H9 (cell line): ENCODE data around the gene MPL. TPM values are rescaled to one million over a fixed set of nuclear protein-coding genes. Genes with fewer than 3 reads are reported as not detected.

Source experiments
- DNase-seq: peaks from one replicate; pipeline ENCODE4 v3.0.0-alpha.2; 2017
- H2AFZ ChIP-seq: one replicate; pipeline ENCODE4 v1.6.1; 2013; ENCODE audit warnings: mild to moderate bottlenecking, low read length, control low read depth, moderate library complexity
- H2AK5ac ChIP-seq: 2 replicates; pipeline ENCODE4 v1.6.1; 2013; ENCODE audit warnings: low read length, control low read depth, mixed read lengths; ENCODE audit not compliant: insufficient read length
- H2BK120ac ChIP-seq: one replicate; pipeline ENCODE4 v1.6.1; 2013; ENCODE audit warnings: low read depth, mild to moderate bottlenecking, low read length, control low read depth, inconsistent platforms; ENCODE audit not compliant: poor library complexity, severe bottlenecking
- H2BK12ac ChIP-seq: 2 replicates; pipeline ENCODE4 v1.6.1; 2013; ENCODE audit warnings: low read length, control low read depth, mixed read lengths, low read depth; ENCODE audit not compliant: insufficient read length
- H2BK15ac ChIP-seq: 2 replicates; pipeline ENCODE4 v1.6.1; 2013; ENCODE audit warnings: low read depth, low read length, control low read depth
- H2BK20ac ChIP-seq: one replicate; pipeline ENCODE4 v1.6.1; 2013; ENCODE audit warnings: low read depth, mild to moderate bottlenecking, low read length, control low read depth, inconsistent platforms; ENCODE audit not compliant: poor library complexity, severe bottlenecking
- H2BK5ac ChIP-seq: 2 replicates; pipeline ENCODE4 v1.6.1; 2013; ENCODE audit warnings: low read length, control low read depth, mixed read lengths; ENCODE audit not compliant: insufficient read length
- H3K14ac ChIP-seq: 2 replicates; pipeline ENCODE4 v1.6.1; 2013; ENCODE audit warnings: low read length, control low read depth; ENCODE audit not compliant: insufficient read depth
- H3K18ac ChIP-seq: 2 replicates; pipeline ENCODE4 v1.6.1; 2013; ENCODE audit warnings: low read depth, mild to moderate bottlenecking, mixed read lengths, low read length, control low read depth; ENCODE audit not compliant: insufficient read length
- H3K23ac ChIP-seq: 2 replicates; pipeline ENCODE4 v1.6.1; 2013; ENCODE audit warnings: low read length, control low read depth, mixed read lengths, low read depth; ENCODE audit not compliant: insufficient read length
- H3K23me2 ChIP-seq: 2 replicates; pipeline ENCODE4 v1.6.1; 2013; ENCODE audit warnings: low read depth, mild to moderate bottlenecking, mixed read lengths, low read length, control low read depth; ENCODE audit not compliant: insufficient read length, poor library complexity, severe bottlenecking
- H3K27ac ChIP-seq: 2 replicates; pipeline ENCODE4 v1.5.1; 2013; ENCODE audit warnings: low read length, control low read depth, mixed read lengths, low read depth; ENCODE audit not compliant: insufficient read length
- H3K27me3 ChIP-seq: 2 replicates; pipeline ENCODE4 v1.6.1; 2013; ENCODE audit warnings: low read length, control low read depth, inconsistent platforms; ENCODE audit not compliant: insufficient read depth
- H3K4ac ChIP-seq: 2 replicates; pipeline ENCODE4 v1.6.1; 2013; ENCODE audit warnings: low read depth, mild to moderate bottlenecking, control low read depth, inconsistent platforms, low read length, moderate library complexity
- H3K4me1 ChIP-seq: 2 replicates; pipeline ENCODE4 v1.6.1; 2013; ENCODE audit warnings: low read length, control low read depth, inconsistent platforms; ENCODE audit not compliant: insufficient read depth
- H3K4me2 ChIP-seq: 2 replicates; pipeline ENCODE4 v1.6.1; 2013; ENCODE audit warnings: low read length, control low read depth, mixed read lengths; ENCODE audit not compliant: insufficient read length, insufficient read depth
- H3K56ac ChIP-seq: 2 replicates; pipeline ENCODE4 v1.6.1; 2013; ENCODE audit warnings: low read depth, mild to moderate bottlenecking, mixed read lengths, low read length, control low read depth; ENCODE audit not compliant: insufficient read length
- H3K79me1 ChIP-seq: 2 replicates; pipeline ENCODE4 v1.6.1; 2013; ENCODE audit warnings: low read depth, mild to moderate bottlenecking, moderate library complexity, low read length, control low read depth, inconsistent platforms; ENCODE audit not compliant: insufficient read depth, poor library complexity, severe bottlenecking
- H3K79me2 ChIP-seq: 2 replicates; pipeline ENCODE4 v1.6.1; 2013; ENCODE audit warnings: low read length, control low read depth, inconsistent platforms; ENCODE audit not compliant: insufficient read depth
- H3K9ac ChIP-seq: 2 replicates; pipeline ENCODE4 v1.6.1; 2013; ENCODE audit warnings: low read length, control low read depth, mixed read lengths; ENCODE audit not compliant: insufficient read length; ENCODE audit errors: extremely low read depth
- H3K9me3 ChIP-seq: one replicate; pipeline ENCODE4 v1.6.1; 2013; ENCODE audit warnings: low read depth, low read length, inconsistent platforms; ENCODE audit not compliant: control insufficient read depth
- H3T11ph ChIP-seq: one replicate; pipeline ENCODE4 v1.6.1; 2013; ENCODE audit warnings: mild to moderate bottlenecking, low read length, control low read depth, inconsistent platforms
- H4K20me1 ChIP-seq: one replicate; pipeline ENCODE4 v1.6.1; 2013; ENCODE audit not compliant: control insufficient read depth, insufficient read length, insufficient read depth
- H4K5ac ChIP-seq: 2 replicates; pipeline ENCODE4 v1.6.1; 2013; ENCODE audit warnings: low read depth, mild to moderate bottlenecking, mixed read lengths, low read length, control low read depth; ENCODE audit not compliant: insufficient read length
- H4K8ac ChIP-seq: replicated peaks from 2 replicates; pipeline ENCODE4 v1.6.1; 2013; ENCODE audit warnings: low read length, control low read depth, mixed read lengths, low read depth; ENCODE audit not compliant: insufficient read length
- H4K91ac ChIP-seq: 2 replicates; pipeline ENCODE4 v1.6.1; 2013; ENCODE audit warnings: low read depth, mild to moderate bottlenecking, moderate library complexity, mixed read lengths, low read length, control low read depth; ENCODE audit not compliant: insufficient read length
- H3K27ac Mint-ChIP-seq, 3 experiments: 2 replicates in 2 of 3; 3 replicates in 1 of 3; pipeline ENCODE4 v1.8.0; 2020 to 2021; ENCODE audit warnings: mixed read lengths in 3 of 3, mild to moderate bottlenecking in 1 of 3, moderate library complexity in 1 of 3
- H3K27me3 Mint-ChIP-seq: 2 replicates; pipeline ENCODE4 v1.8.0; 2021; ENCODE audit warnings: low read depth, mild to moderate bottlenecking, moderate library complexity, mixed read lengths
- H3K36me3 Mint-ChIP-seq, 3 experiments: 2 replicates in 2 of 3; 3 replicates in 1 of 3; pipeline ENCODE4 v1.8.0; 2020 to 2021; ENCODE audit warnings: low read depth in 3 of 3, mixed read lengths in 3 of 3; ENCODE audit not compliant: insufficient read depth in 1 of 3
- H3K4me1 Mint-ChIP-seq, 2 experiments: 2 replicates each; pipeline ENCODE4 v1.8.0; 2020; ENCODE audit warnings: mixed read lengths in 2 of 2
- H3K4me3 Mint-ChIP-seq, 2 experiments: 2 replicates in 1 of 2; 3 replicates in 1 of 2; pipeline ENCODE4 v1.8.0; 2020 to 2021; ENCODE audit warnings: mild to moderate bottlenecking in 2 of 2, mixed read lengths in 2 of 2, moderate library complexity in 1 of 2
- H3K9me3 Mint-ChIP-seq, 2 experiments: 2 replicates in 1 of 2; 3 replicates in 1 of 2; pipeline ENCODE4 v1.8.0; 2020; ENCODE audit warnings: mild to moderate bottlenecking in 2 of 2, mixed read lengths in 2 of 2, moderate library complexity in 1 of 2
- CTCF ChIP-seq: fragments of 200-600 bp; sonication (generic); conservative IDR thresholded peaks from 3 replicates; pipeline ENCODE4 v1.8.0; 2021; ENCODE audit warnings: antibody characterized with exemption, mild to moderate bottlenecking
- WGBS: extraction: QIAGEN DNeasy Blood & Tissue Kit; methylation state at CpG from one replicate; pipeline ENCODE4 v1.1.7; 2013; ENCODE audit warnings: missing lambda C conversion rate, low lambda C conversion rate, mixed read lengths; ENCODE audit not compliant: insufficient read length; ENCODE audit errors: extremely low coverage; 5-methylcytosine and 5-hydroxymethylcytosine counted together
- total RNA-seq: library from RNA; stranded (reverse); gene quantifications from 2 replicates; pipeline ENCODE4 v1.2.1, GENCODE V29; 2021

Gene MPL
- total RNA-seq, 1 experiment from 2014 or later = not detected

GRCh38 chr1:43288058-43288784, 49.4 kb upstream of the MPL start:
- H3K27me3 Mint-ChIP-seq = peaks cover 3% of the 10 kb centered on the region
- no peaks in the 10 kb centered on the region for H3K36me3 Mint-ChIP-seq
- Histone ChIP-seq H4K5ac (no peak overlapping the region), H3K23me2 (peaks cover 3% of the 10 kb centered on the region), H3K18ac (no peak overlapping the region), H3K14ac (no peak overlapping the region), H3K27ac (no peak overlapping the region), H2AK5ac (no peak overlapping the region), H2BK15ac (no peak overlapping the region), H2BK12ac (no peak overlapping the region), H3K56ac (no peak overlapping the region), H4K91ac (no peak overlapping the region), H3K4ac (no peak overlapping the region), H2BK20ac (no peak overlapping the region), H3K9me3 (no peaks in the 10 kb centered on the region), H3K79me1 (no peaks in the 10 kb centered on the region), H3K9ac (no peak overlapping the region), H2BK120ac (no peak overlapping the region), H4K8ac (no peak overlapping the region), H2BK5ac (no peak overlapping the region), H3T11ph (no peak overlapping the region), H4K20me1 (no peaks in the 10 kb centered on the region), H3K79me2 (no peaks in the 10 kb centered on the region), H3K23ac (no peak overlapping the region), H3K4me2 (no peak overlapping the region), H3K27me3 (no peaks in the 10 kb centered on the region), H3K4me1 (peaks cover 7% of the 10 kb centered on the region; the same call in 1 of the 2 replicates), H2AFZ (no peak overlapping the region)
- peaks cover 21 to 27% of the 10 kb centered on the region in 2 experiments for H3K4me1 Mint-ChIP-seq
- no peak overlapping the region for H3K27ac Mint-ChIP-seq
- no peak overlapping the region for H3K4me3 Mint-ChIP-seq
- no peak for TF ChIP-seq CTCF
- no CpG with 5 or more reads among the region's 9 CpGs for WGBS
- no peaks in the 10 kb centered on the region for H3K9me3 Mint-ChIP-seq
- no peak for DNase-seq
